WTC11 (cell line): ENCODE results near the gene FLT1.

Experiments used
- CREB1 ChIP-seq: sonication (generic); formaldehyde crosslinking; IDR thresholded peaks from 2 replicates; pipeline ENCODE4 v1.8.0; 2023; ENCODE audit warnings: mild to moderate bottlenecking, missing genetic modification reagents
- ETV6 ChIP-seq: sonication (generic); formaldehyde crosslinking; IDR thresholded peaks from 2 replicates; pipeline ENCODE4 v1.8.1; 2022; ENCODE audit warnings: mild to moderate bottlenecking, missing genetic modification reagents
- TP53 ChIP-seq: sonication (generic); formaldehyde crosslinking; IDR thresholded peaks from 2 replicates; pipeline ENCODE4 v1.8.1; 2023; ENCODE audit warnings: mild to moderate bottlenecking, missing genetic modification reagents
- TF ChIP-seq, protein P1 (sequence below): fragments of 250-450 bp; sonication (Bioruptor Pico); IDR thresholded peaks from 2 replicates; pipeline ENCODE4 v2.1.2; 2022; ENCODE audit warnings: mild to moderate bottlenecking, moderate library complexity
- TF ChIP-seq, protein P2 (sequence below): fragments of 200-600 bp; IDR thresholded peaks from 2 replicates; pipeline ENCODE4 v1.8.0; 2022; ENCODE audit warnings: antibody characterized with exemption
- TF ChIP-seq, protein P3 (sequence below): sonication (generic); formaldehyde crosslinking; IDR thresholded peaks from 2 replicates; pipeline ENCODE4 v1.8.0; 2022; ENCODE audit warnings: mild to moderate bottlenecking, missing genetic modification reagents
- TF ChIP-seq, protein P4 (sequence below): sonication (generic); formaldehyde crosslinking; IDR thresholded peaks from 2 replicates; pipeline ENCODE4 v1.8.0; 2022; ENCODE audit warnings: mild to moderate bottlenecking, missing genetic modification reagents
- TF ChIP-seq, protein P5 (sequence below): sonication (generic); formaldehyde crosslinking; IDR thresholded peaks from 2 replicates; pipeline ENCODE4 v1.8.1; 2023; ENCODE audit warnings: mild to moderate bottlenecking, missing genetic modification reagents, moderate library complexity

DNA sequence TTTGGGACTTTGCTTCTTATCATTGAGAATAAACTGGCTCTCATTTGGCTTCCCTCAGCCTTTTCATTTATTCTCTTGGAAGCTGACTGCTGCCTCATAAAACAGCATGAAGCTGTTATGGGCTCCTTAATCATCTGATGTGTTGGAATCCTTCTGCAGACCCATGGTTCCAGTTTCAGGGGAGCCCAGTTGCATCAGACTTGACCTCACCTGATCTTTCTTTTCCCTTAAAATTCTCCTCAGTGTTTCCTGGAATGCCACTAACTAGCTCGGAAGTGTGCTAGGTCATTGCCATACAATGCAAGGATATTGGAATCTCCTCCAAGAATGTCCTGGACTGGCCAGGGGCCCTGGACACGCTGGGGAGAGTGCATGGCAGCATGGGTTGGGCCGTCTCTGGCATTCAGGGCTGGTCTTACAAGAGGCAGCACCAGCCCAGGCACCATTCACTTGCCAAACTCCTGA is 158.7 kb downstream of the FLT1 start:
- TF ChIP-seq TP53 (CRISPR knock-in tag) (no peak), CREB1 (CRISPR knock-in tag) (no peak), ETV6 (CRISPR knock-in tag) (no peak)
- TF ChIP-seq, protein P1, sequence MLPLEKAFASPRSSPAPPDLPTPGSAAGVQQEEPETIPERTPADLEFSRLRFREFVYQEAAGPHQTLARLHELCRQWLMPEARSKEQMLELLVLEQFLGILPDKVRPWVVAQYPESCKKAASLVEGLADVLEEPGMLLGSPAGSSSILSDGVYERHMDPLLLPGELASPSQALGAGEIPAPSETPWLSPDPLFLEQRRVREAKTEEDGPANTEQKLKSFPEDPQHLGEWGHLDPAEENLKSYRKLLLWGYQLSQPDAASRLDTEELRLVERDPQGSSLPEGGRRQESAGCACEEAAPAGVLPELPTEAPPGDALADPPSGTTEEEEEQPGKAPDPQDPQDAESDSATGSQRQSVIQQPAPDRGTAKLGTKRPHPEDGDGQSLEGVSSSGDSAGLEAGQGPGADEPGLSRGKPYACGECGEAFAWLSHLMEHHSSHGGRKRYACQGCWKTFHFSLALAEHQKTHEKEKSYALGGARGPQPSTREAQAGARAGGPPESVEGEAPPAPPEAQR (CRISPR knock-in tag), result no peak
- TF ChIP-seq, protein P2, sequence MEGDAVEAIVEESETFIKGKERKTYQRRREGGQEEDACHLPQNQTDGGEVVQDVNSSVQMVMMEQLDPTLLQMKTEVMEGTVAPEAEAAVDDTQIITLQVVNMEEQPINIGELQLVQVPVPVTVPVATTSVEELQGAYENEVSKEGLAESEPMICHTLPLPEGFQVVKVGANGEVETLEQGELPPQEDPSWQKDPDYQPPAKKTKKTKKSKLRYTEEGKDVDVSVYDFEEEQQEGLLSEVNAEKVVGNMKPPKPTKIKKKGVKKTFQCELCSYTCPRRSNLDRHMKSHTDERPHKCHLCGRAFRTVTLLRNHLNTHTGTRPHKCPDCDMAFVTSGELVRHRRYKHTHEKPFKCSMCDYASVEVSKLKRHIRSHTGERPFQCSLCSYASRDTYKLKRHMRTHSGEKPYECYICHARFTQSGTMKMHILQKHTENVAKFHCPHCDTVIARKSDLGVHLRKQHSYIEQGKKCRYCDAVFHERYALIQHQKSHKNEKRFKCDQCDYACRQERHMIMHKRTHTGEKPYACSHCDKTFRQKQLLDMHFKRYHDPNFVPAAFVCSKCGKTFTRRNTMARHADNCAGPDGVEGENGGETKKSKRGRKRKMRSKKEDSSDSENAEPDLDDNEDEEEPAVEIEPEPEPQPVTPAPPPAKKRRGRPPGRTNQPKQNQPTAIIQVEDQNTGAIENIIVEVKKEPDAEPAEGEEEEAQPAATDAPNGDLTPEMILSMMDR, result no peak
- TF ChIP-seq, protein P3, sequence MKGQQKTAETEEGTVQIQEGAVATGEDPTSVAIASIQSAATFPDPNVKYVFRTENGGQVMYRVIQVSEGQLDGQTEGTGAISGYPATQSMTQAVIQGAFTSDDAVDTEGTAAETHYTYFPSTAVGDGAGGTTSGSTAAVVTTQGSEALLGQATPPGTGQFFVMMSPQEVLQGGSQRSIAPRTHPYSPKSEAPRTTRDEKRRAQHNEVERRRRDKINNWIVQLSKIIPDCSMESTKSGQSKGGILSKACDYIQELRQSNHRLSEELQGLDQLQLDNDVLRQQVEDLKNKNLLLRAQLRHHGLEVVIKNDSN (CRISPR knock-in tag), result no peak
- TF ChIP-seq, protein P4, sequence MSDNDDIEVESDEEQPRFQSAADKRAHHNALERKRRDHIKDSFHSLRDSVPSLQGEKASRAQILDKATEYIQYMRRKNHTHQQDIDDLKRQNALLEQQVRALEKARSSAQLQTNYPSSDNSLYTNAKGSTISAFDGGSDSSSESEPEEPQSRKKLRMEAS (CRISPR knock-in tag), result no peak
- TF ChIP-seq, protein P5, sequence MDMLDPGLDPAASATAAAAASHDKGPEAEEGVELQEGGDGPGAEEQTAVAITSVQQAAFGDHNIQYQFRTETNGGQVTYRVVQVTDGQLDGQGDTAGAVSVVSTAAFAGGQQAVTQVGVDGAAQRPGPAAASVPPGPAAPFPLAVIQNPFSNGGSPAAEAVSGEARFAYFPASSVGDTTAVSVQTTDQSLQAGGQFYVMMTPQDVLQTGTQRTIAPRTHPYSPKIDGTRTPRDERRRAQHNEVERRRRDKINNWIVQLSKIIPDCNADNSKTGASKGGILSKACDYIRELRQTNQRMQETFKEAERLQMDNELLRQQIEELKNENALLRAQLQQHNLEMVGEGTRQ (CRISPR knock-in tag), result no peak
